HCT116 (cell line): ENCODE measurements around the gene FAIM. TPM values are rescaled to one million over a fixed set of nuclear protein-coding genes. Genes with fewer than 3 reads are reported as not detected.
"Not testable (repeated sequence)": the region's sequence is repeated elsewhere in the genome, so short reads cannot be mapped to it uniquely, and the experiment has no call there.

Experiments
- ATAC-seq: fragments of 200-7000 bp; cut with Tn5 transposase; 2 replicates; pipeline ENCODE4 v1.9.1; 2020; ENCODE audit warnings: mild to moderate bottlenecking, moderate library complexity
- BruUV-seq: library from RNA; stranded (reverse); fragments of 400-500 nt; replicated peaks from 2 replicates; lab custom pipeline; 2021; lab: Mats Ljungman, UMichigan
- CTCF ChIA-PET: fragments of 300-600 bp; sonication (Branson Sonifier 250); formaldehyde crosslinking; loops from one replicate; lab custom pipeline; 2021; ENCODE audit warnings: antibody characterized with exemption; lab: Charles Lee
- POLR2A ChIA-PET: fragments of 300-600, 350-600 bp; sonication (Branson Sonifier 250); formaldehyde crosslinking; loops from one replicate; lab custom pipeline; 2021; ENCODE audit warnings: antibody characterized with exemption; lab: Charles Lee
- RAD21 ChIA-PET, 2 experiments: fragments of 300-600 bp; sonication (Branson Sonifier 250); formaldehyde crosslinking; loops; one replicate each; lab custom pipeline; 2023; ENCODE audit warnings: low total read pairs in 2 of 2; ENCODE audit not compliant: uncharacterized antibody in 2 of 2, unreplicated experiment in 2 of 2, low non-redundant PET in 1 of 2; lab: Charles Lee
- DNase-seq: peaks from one replicate; pipeline ENCODE4 v3.0.0-alpha.2; 2010; ENCODE audit warnings: low read depth, low spot score
- H2AFZ ChIP-seq: fragments of 200-600 bp; shearing (Covaris generic), sonication (generic); 2 replicates; pipeline ENCODE4 v1.6.1; 2017; ENCODE audit warnings: low read depth, mixed run types, mixed read lengths, antibody characterized with exemption, low read length; ENCODE audit not compliant: poor library complexity, severe bottlenecking
- H3K27ac ChIP-seq: 2 replicates; pipeline ENCODE4 v1.5.1; 2012; ENCODE audit warnings: low read depth, low read length
- H3K27me3 ChIP-seq: fragments of 200-600 bp; sonication (generic); 2 replicates; pipeline ENCODE4 v1.6.1; 2016; ENCODE audit warnings: mixed run types, low read length, mixed read lengths; ENCODE audit not compliant: insufficient read depth
- H3K36me3 ChIP-seq, 2 experiments: fragments of 200-500 bp in 1 of 2; fragments of 200-600 bp in 1 of 2; sonication (Bioruptor generic) in 1 of 2; sonication (generic) in 1 of 2; 2 replicates each; pipeline versions ENCODE4 v1.5.1 to v1.6.1; 2014 to 2016; ENCODE audit warnings: low read length in 2 of 2, inconsistent platforms in 1 of 2, mixed read lengths in 1 of 2, mixed run types in 1 of 2; ENCODE audit not compliant: insufficient read depth in 2 of 2, control insufficient read depth in 1 of 2
- H3K4me1 ChIP-seq, 2 experiments: fragments of 200-600 bp in 1 of 2; sonication (generic) in 1 of 2; 2 replicates each; pipeline versions ENCODE4 v1.5.1 to v1.6.1; 2012 to 2017; ENCODE audit warnings: low read length in 2 of 2, inconsistent platforms in 1 of 2, mild to moderate bottlenecking in 1 of 2, mixed read lengths in 1 of 2, mixed run types in 1 of 2, moderate library complexity in 1 of 2; ENCODE audit not compliant: insufficient read depth in 2 of 2, control insufficient read depth in 1 of 2
- H3K4me2 ChIP-seq: fragments of 200-600 bp; sonication (generic); 2 replicates; pipeline ENCODE4 v1.6.1; 2017; ENCODE audit warnings: mixed run types, low read length, mixed read lengths
- H3K4me3 ChIP-seq, 2 experiments: fragments of 200-600 bp in 1 of 2; sonication (generic) in 1 of 2; replicated peaks in 1 of 2; 2 replicates each; pipeline ENCODE4 v1.5.1; 2011 to 2016; ENCODE audit warnings: low read length in 2 of 2, control low read depth in 1 of 2, low read depth in 1 of 2, mild to moderate bottlenecking in 1 of 2, mixed read lengths in 1 of 2, mixed run types in 1 of 2
- H3K79me2 ChIP-seq: fragments of 200-600 bp; sonication (generic); 2 replicates; pipeline ENCODE4 v1.6.1; 2017; ENCODE audit warnings: mild to moderate bottlenecking, mixed run types, low read length, moderate library complexity, mixed read lengths; ENCODE audit not compliant: insufficient read depth
- H3K9ac ChIP-seq: fragments of 200-600 bp; sonication (generic); 2 replicates; pipeline ENCODE4 v1.6.1; 2016; ENCODE audit warnings: low read length, mixed read lengths
- H3K9me2 ChIP-seq: fragments of 200-600 bp; sonication (generic), shearing (Covaris generic); 2 replicates; pipeline ENCODE4 v1.6.1; 2017; ENCODE audit warnings: mixed run types, mild to moderate bottlenecking, moderate library complexity; ENCODE audit not compliant: insufficient read depth
- H3K9me3 ChIP-seq, 2 experiments: fragments of 200-500 bp in 1 of 2; fragments of 200-600 bp in 1 of 2; sonication (Bioruptor generic) in 1 of 2; sonication (generic) in 1 of 2; 2 replicates each; pipeline ENCODE4 v1.6.1; 2014 to 2017; ENCODE audit warnings: low read length in 2 of 2, mixed read lengths in 2 of 2, inconsistent platforms in 1 of 2, low read depth in 1 of 2, mild to moderate bottlenecking in 1 of 2, mixed run types in 1 of 2, moderate library complexity in 1 of 2; ENCODE audit not compliant: control insufficient read depth in 1 of 2, insufficient read depth in 1 of 2
- H4K20me1 ChIP-seq: fragments of 200-600 bp; sonication (generic), shearing (Covaris generic); 2 replicates; pipeline ENCODE4 v1.6.1; 2017; ENCODE audit warnings: mixed run types, mild to moderate bottlenecking, moderate library complexity; ENCODE audit not compliant: insufficient read depth
- CEBPB ChIP-seq: IDR thresholded peaks from 2 replicates; pipeline ENCODE4 v1.6.1; 2012; ENCODE audit warnings: low read depth
- MAX ChIP-seq: IDR thresholded peaks from 2 replicates; pipeline ENCODE4 v1.6.1; 2012
- SRF ChIP-seq: IDR thresholded peaks from 2 replicates; pipeline ENCODE4 v1.6.1; 2012; ENCODE audit warnings: low read depth
- intact Hi-C: fragments of 100-400 bp; cut with micrococcal nuclease; formaldehyde crosslinking; loops from 2 replicates; pipeline ENCODE4 v1.10.0; 2022
- total RNA-seq: library from RNA; stranded (reverse); gene quantifications from one replicate; pipeline ENCODE4 v1.2.1, GENCODE V29; 2021; ENCODE audit not compliant: unreplicated experiment

Gene FAIM
- total RNA-seq, 1 experiment from 2014 or later, result 12.2 TPM

DNA sequence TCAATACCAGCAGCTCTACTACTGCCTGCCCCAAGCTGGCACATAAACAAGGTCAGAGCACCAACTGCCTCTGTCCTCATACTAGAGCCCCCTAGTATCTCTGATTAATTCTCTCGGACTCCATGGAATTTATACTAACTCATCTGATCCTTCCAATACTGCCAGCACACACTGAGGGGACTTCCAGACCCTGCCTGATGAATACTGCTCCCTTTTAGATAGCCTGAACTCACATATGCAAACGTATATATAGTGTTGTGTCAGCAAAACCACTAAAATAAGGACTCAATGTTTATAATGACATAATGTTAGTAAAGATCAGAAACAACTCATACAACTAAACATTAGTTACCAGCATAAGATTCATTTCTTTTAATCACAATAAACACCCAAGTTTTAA lies 39.5 kb upstream of the FAIM start:
- H4K20me1 ChIP-seq, result no peaks in the 10 kb centered on the region
- H3K9me3 ChIP-seq, result 0 out of 4 replicates have a peak, but pooled peaks cover 0 to 8% of the 10 kb centered on the region in 2 experiments
- H3K79me2 ChIP-seq, result 0 out of 2 replicates have a peak, but pooled peaks cover 3% of the 10 kb centered on the region
- ChIA-PET RAD21 (no interaction called here), CTCF (interaction anchor here (1.3 kb wide), 1 partner anchor 354 kb away, joined by 3 read pairs; no protein-coding TSS in a partner anchor), POLR2A (no interaction called here)
- H3K4me2 ChIP-seq, result no peak overlapping the region
- H3K27ac ChIP-seq, result no peak overlapping the region
- H3K9ac ChIP-seq, result no peak overlapping the region
- H3K27me3 ChIP-seq, result no peaks in the 10 kb centered on the region
- no peaks in the 10 kb centered on the region for H3K9me2 ChIP-seq
- intact Hi-C loops, result no loop called here
- no TSS peak for BruUV-seq
- no peak overlapping the region for H2AFZ ChIP-seq
- no peak for ATAC-seq
- H3K4me3 ChIP-seq, result no peak overlapping the region
- TF ChIP-seq CEBPB, result no peak
- no peak for TF ChIP-seq SRF
- TF ChIP-seq MAX, result no peak
- no peak for DNase-seq
- H3K4me1 ChIP-seq, result no peaks in the 10 kb centered on the region
- H3K36me3 ChIP-seq, result peaks cover 5 to 12% of the 10 kb centered on the region in 2 experiments; a peak in 3 of 4 replicates

DNA sequence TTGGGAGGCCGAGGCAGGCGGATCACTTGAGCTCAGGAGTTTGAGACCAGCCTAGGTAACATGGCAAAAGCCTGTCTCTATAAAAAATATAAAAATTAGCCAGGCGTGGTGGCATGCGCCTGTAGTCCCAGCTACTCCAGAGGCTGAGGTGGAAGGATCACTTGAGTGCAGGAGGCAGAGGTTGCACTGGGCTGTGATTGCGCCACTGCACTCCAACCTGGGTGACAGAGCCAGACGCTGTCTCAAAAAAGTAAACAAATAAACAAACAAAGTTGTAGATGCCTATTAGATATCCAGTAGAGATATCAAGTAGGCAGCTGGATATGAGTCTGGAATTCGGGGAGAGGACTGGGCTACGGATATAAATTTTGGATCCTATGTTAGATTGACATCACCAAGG lies 38.9 kb upstream of the FAIM start:
- BruUV-seq, H3K4me3 ChIP-seq, H3K27ac ChIP-seq, H2AFZ ChIP-seq, H3K9me2 ChIP-seq, H3K9me3 ChIP-seq, RAD21 ChIA-PET, H3K9ac ChIP-seq, H3K79me2 ChIP-seq, H3K27me3 ChIP-seq, POLR2A ChIA-PET, H4K20me1 ChIP-seq, H3K4me2 ChIP-seq, ATAC-seq, H3K4me1 ChIP-seq, intact Hi-C loops, DNase-seq: not testable (repeated sequence)
- peaks cover 5 to 12% of the 10 kb centered on the region in 2 experiments; a peak in 3 of 4 replicates for H3K36me3 ChIP-seq
- CTCF ChIA-PET, result interaction anchor here (1.3 kb wide), 1 partner anchor 354 kb away, joined by 3 read pairs; no protein-coding TSS in a partner anchor
